H1 (cell line): ENCODE results near the gene MAGI2. TPM values are rescaled to one million over a fixed set of nuclear protein-coding genes. Genes with fewer than 3 reads are reported as not detected.

ENCODE experiments used
- CTCF ChIA-PET: fragments of 300-600 bp; sonication (Branson Sonifier 250); formaldehyde crosslinking; loops from one replicate; lab custom pipeline; 2021; ENCODE audit not compliant: partially characterized antibody; lab: Charles Lee
- POLR2A ChIA-PET: fragments of 300-600 bp; sonication (Branson Sonifier 250); formaldehyde crosslinking; loops from one replicate; lab custom pipeline; 2021; ENCODE audit warnings: inconsistent platforms; ENCODE audit not compliant: partially characterized antibody; lab: Charles Lee
- DNase-seq, 2 experiments: peaks; one replicate each; pipeline versions ENCODE4 v3.0.0 to v3.0.0-alpha.2; 2010 to 2022; ENCODE audit warnings: low spot score in 2 of 2, low read depth in 1 of 2, mixed read lengths in 1 of 2
- FAIRE-seq: peaks from 2 replicates; lab custom pipeline; 2011; peaks lifted over from hg19 to GRCh38; lab: Jason Lieb, UNC
- H2AFZ ChIP-seq: 2 replicates; pipeline ENCODE4 v1.8.1; 2012; ENCODE audit warnings: low read length, inconsistent platforms
- H2AK5ac ChIP-seq: 2 replicates; pipeline ENCODE4 v1.6.1; 2013; ENCODE audit warnings: low read depth, low read length
- H2BK120ac ChIP-seq: replicated peaks from 2 replicates; pipeline ENCODE3; 2013; ENCODE audit warnings: low read depth, low read length, inconsistent platforms
- H2BK12ac ChIP-seq: 2 replicates; pipeline ENCODE4 v1.6.1; 2013; ENCODE audit warnings: low read depth, low read length
- H2BK15ac ChIP-seq: 2 replicates; pipeline ENCODE4 v1.6.1; 2013; ENCODE audit warnings: low read length
- H2BK20ac ChIP-seq: 2 replicates; pipeline ENCODE4 v1.6.1; 2013; ENCODE audit warnings: low read length
- H2BK5ac ChIP-seq: 2 replicates; pipeline ENCODE4 v1.6.1; 2013; ENCODE audit warnings: low read depth, low read length
- H3K14ac ChIP-seq: 2 replicates; pipeline ENCODE4 v1.6.1; 2013; ENCODE audit warnings: inconsistent platforms; ENCODE audit not compliant: insufficient read length
- H3K18ac ChIP-seq: 2 replicates; pipeline ENCODE4 v1.6.1; 2013; ENCODE audit warnings: low read length; ENCODE audit errors: extremely low read depth
- H3K23ac ChIP-seq: 2 replicates; pipeline ENCODE4 v1.6.1; 2013; ENCODE audit warnings: inconsistent platforms; ENCODE audit not compliant: insufficient read length
- H3K23me2 ChIP-seq: 2 replicates; pipeline ENCODE4 v1.6.1; 2013; ENCODE audit warnings: low read depth, low read length
- H3K27ac ChIP-seq: 2 replicates; pipeline ENCODE4 v1.6.1; 2011; ENCODE audit warnings: low read depth, low read length, inconsistent platforms
- H3K27me3 ChIP-seq, 4 experiments: replicated peaks in 1 of 4; 1 replicate in 1 of 4; 2 replicates in 3 of 4; pipeline versions ENCODE4 v1.6.1 to v1.8.1; 2011 to 2013; ENCODE audit warnings: low read length in 3 of 4, mild to moderate bottlenecking in 3 of 4, inconsistent platforms in 2 of 4, mixed read lengths in 2 of 4, moderate library complexity in 1 of 4; ENCODE audit not compliant: control insufficient read depth in 3 of 4, insufficient read depth in 3 of 4; ENCODE audit errors: extremely low read depth in 1 of 4
- H3K36me3 ChIP-seq, 4 experiments: 2 replicates each; pipeline versions ENCODE4 v1.6.1 to v1.8.1; 2011 to 2013; ENCODE audit warnings: mild to moderate bottlenecking in 4 of 4, low read length in 3 of 4, moderate library complexity in 2 of 4, control low read depth in 1 of 4, inconsistent platforms in 1 of 4; ENCODE audit not compliant: insufficient read depth in 4 of 4, control insufficient read depth in 2 of 4
- H3K4ac ChIP-seq: replicated peaks from 2 replicates; pipeline ENCODE3; 2013; ENCODE audit warnings: low read length, low read depth, mixed read lengths, inconsistent platforms; ENCODE audit not compliant: insufficient read length
- H3K4me1 ChIP-seq, 4 experiments: replicated peaks in 1 of 4; 1 replicate in 1 of 4; 2 replicates in 3 of 4; pipeline versions ENCODE4 v1.6.1 to v1.8.1; 2011 to 2013; ENCODE audit warnings: low read length in 3 of 4, inconsistent platforms in 2 of 4, mixed read lengths in 1 of 4; ENCODE audit not compliant: insufficient read depth in 4 of 4, control insufficient read depth in 3 of 4
- H3K4me2 ChIP-seq, 2 experiments: 2 replicates each; pipeline versions ENCODE4 v1.6.1 to v1.8.1; 2011 to 2013; ENCODE audit warnings: low read depth in 2 of 2, low read length in 2 of 2, control low read depth in 1 of 2, inconsistent platforms in 1 of 2, mild to moderate bottlenecking in 1 of 2; ENCODE audit not compliant: insufficient read depth in 1 of 2
- H3K4me3 ChIP-seq, 4 experiments: fragments of 200-600, 300-600 bp in 1 of 4; sonication (generic), shearing (Covaris generic), sonication (Bioruptor Twin) in 1 of 4; 2 replicates each; pipeline versions ENCODE4 v1.5.1 to v1.8.1; 2011 to 2016; ENCODE audit warnings: low read length in 4 of 4, low read depth in 3 of 4, control low read depth in 2 of 4, inconsistent platforms in 2 of 4, mild to moderate bottlenecking in 2 of 4, mixed read lengths in 1 of 4, moderate library complexity in 1 of 4; ENCODE audit not compliant: insufficient read depth in 2 of 4; ENCODE audit errors: extremely low read depth in 1 of 4
- H3K56ac ChIP-seq: replicated peaks from 2 replicates; pipeline ENCODE3; 2013; ENCODE audit warnings: low read depth, mild to moderate bottlenecking, mixed read lengths, low read length, inconsistent platforms; ENCODE audit not compliant: insufficient read length
- H3K79me1 ChIP-seq: 2 replicates; pipeline ENCODE4 v1.6.1; 2013; ENCODE audit warnings: low read depth, low read length, control low read depth
- H3K79me2 ChIP-seq, 2 experiments: 2 replicates each; pipeline versions ENCODE4 v1.6.1 to v1.8.1; 2012 to 2013; ENCODE audit warnings: low read length in 2 of 2, mild to moderate bottlenecking in 2 of 2, inconsistent platforms in 1 of 2; ENCODE audit not compliant: insufficient read depth in 2 of 2, control insufficient read depth in 1 of 2
- H3K9ac ChIP-seq, 4 experiments: replicated peaks in 1 of 4; 1 replicate in 1 of 4; 2 replicates in 3 of 4; pipeline versions ENCODE4 v1.6.1 to v1.8.1; 2011 to 2013; ENCODE audit warnings: low read depth in 3 of 4, low read length in 3 of 4, control low read depth in 2 of 4, mild to moderate bottlenecking in 2 of 4, moderate library complexity in 2 of 4, inconsistent platforms in 1 of 4; ENCODE audit errors: extremely low read depth in 1 of 4
- H3K9me3 ChIP-seq, 2 experiments: 2 replicates each; pipeline versions ENCODE4 v1.6.1 to v1.8.1; 2012 to 2013; ENCODE audit warnings: mild to moderate bottlenecking in 2 of 2, moderate library complexity in 2 of 2, control low read depth in 1 of 2, inconsistent platforms in 1 of 2, low read depth in 1 of 2, low read length in 1 of 2, mixed read lengths in 1 of 2; ENCODE audit not compliant: insufficient read depth in 2 of 2
- H4K20me1 ChIP-seq, 2 experiments: replicated peaks in 1 of 2; 2 replicates each; pipeline versions ENCODE3 to v1.8.1; 2011 to 2013; ENCODE audit warnings: inconsistent platforms in 2 of 2, low read length in 2 of 2, mild to moderate bottlenecking in 1 of 2; ENCODE audit not compliant: insufficient read depth in 2 of 2, control insufficient read depth in 1 of 2
- H4K5ac ChIP-seq: 2 replicates; pipeline ENCODE4 v1.6.1; 2013; ENCODE audit warnings: low read length, low read depth, mixed read lengths, inconsistent platforms; ENCODE audit not compliant: insufficient read length
- H4K8ac ChIP-seq: 2 replicates; pipeline ENCODE4 v1.8.0; 2013; ENCODE audit warnings: mild to moderate bottlenecking, moderate library complexity, low read length, inconsistent platforms; ENCODE audit not compliant: insufficient read depth; ENCODE audit errors: extremely low read depth
- H4K91ac ChIP-seq: replicated peaks from 2 replicates; pipeline ENCODE3; 2013; ENCODE audit warnings: low read length, mixed read lengths, inconsistent platforms; ENCODE audit not compliant: insufficient read length
- BCL11A ChIP-seq, 2 experiments: IDR thresholded peaks; one replicate each; pipeline ENCODE4 v1.6.1; 2011; ENCODE audit warnings: low read depth in 2 of 2, low read length in 2 of 2, mild to moderate bottlenecking in 2 of 2
- BRCA1 ChIP-seq: IDR thresholded peaks from 2 replicates; pipeline ENCODE4 v1.6.1; 2012; ENCODE audit warnings: low read depth, low read length, improper control_type of control experiment
- HDAC2 ChIP-seq, 2 experiments: fragments of 300-600 bp in 1 of 2; sonication (generic) in 1 of 2; IDR thresholded peaks; 2 replicates each; pipeline ENCODE4 v1.6.1; 2011 to 2012; ENCODE audit warnings: low read depth in 2 of 2, low read length in 2 of 2, mild to moderate bottlenecking in 2 of 2, moderate library complexity in 2 of 2, borderline replicate concordance in 1 of 2, inconsistent platforms in 1 of 2
- MAFK ChIP-seq: IDR thresholded peaks from 2 replicates; pipeline ENCODE4 v1.6.1; 2012; ENCODE audit warnings: low read depth, mild to moderate bottlenecking, improper control_type of control experiment, low read length
- NANOG ChIP-seq: IDR thresholded peaks from 2 replicates; pipeline ENCODE4 v1.6.1; 2011; ENCODE audit warnings: low read length, low read depth, mild to moderate bottlenecking, inconsistent platforms; ENCODE audit not compliant: insufficient read depth, poor library complexity, severe bottlenecking
- POU5F1 ChIP-seq: IDR thresholded peaks from 2 replicates; pipeline ENCODE4 v1.6.1; 2011; ENCODE audit warnings: low read depth, mild to moderate bottlenecking, low read length, moderate library complexity
- RAD21 ChIP-seq, 2 experiments: IDR thresholded peaks in 1 of 2; conservative IDR thresholded peaks in 1 of 2; 2 replicates each; pipeline ENCODE4 v1.6.1; 2011; ENCODE audit warnings: low read depth in 2 of 2, low read length in 2 of 2, improper control_type of control experiment in 1 of 2, inconsistent platforms in 1 of 2, mild to moderate bottlenecking in 1 of 2, moderate library complexity in 1 of 2
- RNF2 ChIP-seq: fragments of 200-900, 300-1000 bp; sonication (generic); IDR thresholded peaks from 2 replicates; pipeline ENCODE4 v1.7.1; 2016; ENCODE audit warnings: borderline replicate concordance, low read depth, mild to moderate bottlenecking, antibody characterized with exemption, low read length; ENCODE audit not compliant: poor library complexity, severe bottlenecking; ENCODE audit errors: missing control alignments
- SP4 ChIP-seq: IDR thresholded peaks from 2 replicates; pipeline ENCODE4 v1.6.1; 2012; ENCODE audit warnings: low read length, inconsistent platforms
- ZNF274 ChIP-seq: IDR thresholded peaks from 2 replicates; pipeline ENCODE4 v1.7.0; 2012; ENCODE audit warnings: low read length, borderline replicate concordance; ENCODE audit errors: extremely low read depth
- WGBS, 2 experiments: shearing (Covaris generic) in 1 of 2; methylation state at CpG; one replicate each; pipeline versions ENCODE4 v1.1.6 to v1.1.7; 2013 to 2015; ENCODE audit warnings: low lambda C conversion rate in 2 of 2, mixed read lengths in 2 of 2, inconsistent platforms in 1 of 2, low coverage in 1 of 2, missing lambda C conversion rate in 1 of 2; ENCODE audit not compliant: insufficient replicate concordance in 2 of 2, insufficient coverage in 1 of 2, insufficient read length in 1 of 2; ENCODE audit errors: extremely low coverage in 1 of 2, missing lambda C conversion rate in 1 of 2; 5-methylcytosine and 5-hydroxymethylcytosine counted together
- polyA plus RNA-seq, 7 experiments: library from polyadenylated mRNA; depleted of rRNA in 3 of 7; stranded (reverse) in 5 of 7; unstranded in 2 of 7; fragments of >200 nt in 5 of 7; fragments of 200-250 nt in 2 of 7; gene quantifications; 1 replicate in 5 of 7; 2 replicates in 1 of 7; 4 replicates in 1 of 7; pipeline versions ENCODE4 v1.2.1 to v1.2.3, GENCODE V29; 2011 to 2013; ENCODE audit warnings: missing spikeins in 2 of 7, mixed read lengths in 2 of 7
- total RNA-seq: library from RNA; stranded (reverse); fragmentation: NEBNext Ultra II Directional; extraction: Animal tissue kit (Norgen Biotek cat#: 25700); gene quantifications from 2 replicates; pipeline ENCODE4 v1.2.1, GENCODE V29; 2021
- TF ChIP-seq, protein P1 (sequence below): IDR thresholded peaks from 2 replicates; pipeline ENCODE4 v1.6.1; 2012; ENCODE audit warnings: low read length, inconsistent platforms

The MAGI2 gene
- total and polyA plus RNA-seq, 2 of the 8 experiments (the other 6 are each of a cell fraction or from before 2014, with no cell fraction given): 6.0 to 27.3 TPM

- no peak overlapping the region for H2AK5ac ChIP-seq
- CTCF ChIA-PET: interaction anchor here (0.6 to 1.7 kb wide), 3 partner anchors 84 to 203 kb away, joined by 3 to 10 read pairs (median 3); no protein-coding TSS in a partner anchor
- no peak for TF ChIP-seq ZNF274
- no peak for TF ChIP-seq MAFK
- TF ChIP-seq SP4: no peak
- no peak for TF ChIP-seq RAD21 (IDR thresholded peaks at IDR 0.05 in 1 of 2, conservative IDR thresholded peaks at IDR 0.05 in 1 of 2; ENCODE audit: low read depth in 2 of 2, low read length in 2 of 2)
- no peak for TF ChIP-seq BRCA1
- no peak for TF ChIP-seq NANOG
- TF ChIP-seq BCL11A (IDR thresholded peaks at IDR 0.05; ENCODE audit: low read depth in 2 of 2, low read length in 2 of 2): no peak
- no peak for TF ChIP-seq RNF2
- no peak for TF ChIP-seq POU5F1
- TF ChIP-seq, protein P1, sequence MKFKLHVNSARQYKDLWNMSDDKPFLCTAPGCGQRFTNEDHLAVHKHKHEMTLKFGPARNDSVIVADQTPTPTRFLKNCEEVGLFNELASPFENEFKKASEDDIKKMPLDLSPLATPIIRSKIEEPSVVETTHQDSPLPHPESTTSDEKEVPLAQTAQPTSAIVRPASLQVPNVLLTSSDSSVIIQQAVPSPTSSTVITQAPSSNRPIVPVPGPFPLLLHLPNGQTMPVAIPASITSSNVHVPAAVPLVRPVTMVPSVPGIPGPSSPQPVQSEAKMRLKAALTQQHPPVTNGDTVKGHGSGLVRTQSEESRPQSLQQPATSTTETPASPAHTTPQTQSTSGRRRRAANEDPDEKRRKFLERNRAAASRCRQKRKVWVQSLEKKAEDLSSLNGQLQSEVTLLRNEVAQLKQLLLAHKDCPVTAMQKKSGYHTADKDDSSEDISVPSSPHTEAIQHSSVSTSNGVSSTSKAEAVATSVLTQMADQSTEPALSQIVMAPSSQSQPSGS: no peak
- TF ChIP-seq HDAC2 (IDR thresholded peaks at IDR 0.05; ENCODE audit: borderline replicate concordance in 1 of 2, low read depth in 2 of 2, low read length in 2 of 2): no peak
Measured at GRCh38 chr7:78218876-78219275, 1234.6 kb downstream of the MAGI2 start.

More at GRCh38 chr7:78218876-78219275, 1234.6 kb downstream of the MAGI2 start:
- Histone ChIP-seq H3K9me3 (no peaks in the 10 kb centered on the region), H3K4me1 (peaks cover 0 to 9% (median 2%) of the 10 kb centered on the region in 4 experiments; a peak in 2 of 7 replicates), H4K5ac (no peak overlapping the region), H3K36me3 (no peaks in the 10 kb centered on the region), H2BK20ac (no peak overlapping the region), H3K18ac (no peak overlapping the region), H3K56ac (no peak overlapping the region), H2AFZ (no peak overlapping the region), H3K4ac (no peak overlapping the region), H4K91ac (no peak overlapping the region), H3K27me3 (no peaks in the 10 kb centered on the region), H3K27ac (no peak overlapping the region), H2BK5ac (no peak overlapping the region), H3K79me1 (no peaks in the 10 kb centered on the region), H3K4me2 (no peak overlapping the region), H3K23ac (no peak overlapping the region), H2BK15ac (no peak overlapping the region), H3K4me3 (no peak overlapping the region), H3K79me2 (no peaks in the 10 kb centered on the region), H3K9ac (no peak overlapping the region), H2BK12ac (no peak overlapping the region), H3K14ac (no peak overlapping the region), H4K20me1 (no peaks in the 10 kb centered on the region), H3K23me2 (no peaks in the 10 kb centered on the region), H4K8ac (no peak overlapping the region), H2BK120ac (no peak overlapping the region)
- WGBS, 2 experiments: 94% methylated on average over 9 of the region's 9 CpGs; no CpG with 5 or more reads in 1 of the 2 experiments
- DNase-seq: no peak
- POLR2A ChIA-PET: no interaction called here
- no peak for FAIRE-seq
